GM12878 (cell line): ENCODE data around the gene OR9Q2. TPM values are rescaled to one million over a fixed set of nuclear protein-coding genes. Genes with fewer than 3 reads are reported as not detected.

ENCODE experiments used
- ATAC-seq: fragments of 200-7000 bp; cut with Tn5 transposase; 3 replicates; pipeline ENCODE4 v1.9.1; 2020; ENCODE audit warnings: mild to moderate bottlenecking, moderate library complexity
- BruUV-seq: library from RNA; stranded (reverse); fragments of 400-500 nt; replicated peaks from 2 replicates; lab custom pipeline; 2021; lab: Mats Ljungman, UMichigan
- CTCF ChIA-PET: fragments of 300-600 bp; sonication (Branson Sonifier 250); formaldehyde crosslinking; extraction: SDS; loops from one replicate; lab custom pipeline; 2021; ENCODE audit warnings: inconsistent platforms; lab: Yijun Ruan, JAX
- POLR2A ChIA-PET: fragments of 350-600 bp; formaldehyde crosslinking; extraction: SDS; loops from one replicate; lab custom pipeline; 2021; ENCODE audit warnings: inconsistent platforms; lab: Charles Lee
- RAD21 ChIA-PET: fragments of 300-600 bp; sonication (Branson Sonifier 250); formaldehyde crosslinking; loops from one replicate; lab custom pipeline; 2023; ENCODE audit warnings: antibody characterized with exemption; ENCODE audit not compliant: unreplicated experiment; lab: Charles Lee
- SMC1A ChIA-PET: fragments of 300-600 bp; sonication (Branson Sonifier 250); formaldehyde crosslinking; loops from one replicate; lab custom pipeline; 2023; ENCODE audit not compliant: unreplicated experiment, uncharacterized antibody; lab: Charles Lee
- DNase-seq: peaks from one replicate; pipeline ENCODE4 v3.0.0-alpha.2; 2011; ENCODE audit warnings: low read depth, low spot score
- FAIRE-seq: peaks from 3 replicates; lab custom pipeline; 2011; peaks lifted over from hg19 to GRCh38; lab: Jason Lieb, UNC
- H2AFZ ChIP-seq: 2 replicates; pipeline ENCODE4 v1.6.0; 2011; ENCODE audit warnings: low read depth, low read length, control low read depth; ENCODE audit not compliant: control insufficient read depth
- H3K27ac ChIP-seq: 2 replicates; pipeline ENCODE4 v1.5.1; 2011; ENCODE audit warnings: control low read depth; ENCODE audit not compliant: control insufficient read depth, insufficient read depth
- H3K27me3 ChIP-seq, 2 experiments: replicated peaks in 1 of 2; 2 replicates each; pipeline versions ENCODE4 v1.6.0 to v1.6.1; 2011; ENCODE audit warnings: low read length in 1 of 2; ENCODE audit not compliant: control insufficient read depth in 2 of 2, insufficient read depth in 2 of 2
- H3K36me3 ChIP-seq, 2 experiments: 2 replicates each; pipeline ENCODE4 v1.5.1; 2011; ENCODE audit warnings: low read length in 1 of 2; ENCODE audit not compliant: control insufficient read depth in 2 of 2, insufficient read depth in 2 of 2
- H3K4me1 ChIP-seq: 2 replicates; pipeline ENCODE4 v1.6.1; 2011; ENCODE audit warnings: mild to moderate bottlenecking, low read length, moderate library complexity, mixed read lengths; ENCODE audit not compliant: control insufficient read depth, insufficient read depth
- H3K4me2 ChIP-seq: 2 replicates; pipeline ENCODE4 v1.6.0; 2011; ENCODE audit warnings: control low read depth; ENCODE audit not compliant: control insufficient read depth, insufficient read depth
- H3K4me3 ChIP-seq: fragments of 200-600 bp; sonication (generic); 2 replicates; pipeline ENCODE4 v1.5.1; 2016
- H3K79me2 ChIP-seq: 2 replicates; pipeline ENCODE4 v1.6.0; 2011; ENCODE audit warnings: low read length; ENCODE audit not compliant: control insufficient read depth, insufficient read depth
- H3K9ac ChIP-seq: 2 replicates; pipeline ENCODE4 v1.8.0; 2011; ENCODE audit warnings: low read length, control low read depth, mixed read lengths; ENCODE audit not compliant: control insufficient read depth, insufficient read depth
- H3K9me3 ChIP-seq: replicated peaks from 3 replicates; pipeline ENCODE4 v1.5.1; 2011; ENCODE audit warnings: mild to moderate bottlenecking, low read length; ENCODE audit not compliant: control insufficient read depth, insufficient read depth
- H4K20me1 ChIP-seq: 2 replicates; pipeline ENCODE4 v1.6.0; 2011; ENCODE audit not compliant: control insufficient read depth, insufficient read depth
- CBFB ChIP-seq: IDR thresholded peaks from 2 replicates; pipeline ENCODE4 v1.6.1; 2016; ENCODE audit warnings: antibody characterized with exemption, low read depth
- EED ChIP-seq: sonication (generic); IDR thresholded peaks from 2 replicates; pipeline ENCODE4 v1.6.1; 2016; ENCODE audit warnings: antibody characterized with exemption, low read depth
- FOXM1 ChIP-seq: IDR thresholded peaks from 2 replicates; pipeline ENCODE4 v1.6.1; 2012; ENCODE audit warnings: low read depth, mild to moderate bottlenecking, inconsistent platforms, low read length, moderate library complexity
- HDAC2 ChIP-seq: fragments of 200-600 bp; sonication (generic); IDR thresholded peaks from 2 replicates; pipeline ENCODE4 v1.6.1; 2017
- IRF3 ChIP-seq: fragments of 450-650 bp; IDR thresholded peaks from 2 replicates; pipeline ENCODE4 v1.6.1; 2014; ENCODE audit warnings: mild to moderate bottlenecking
- KAT2A ChIP-seq: conservative IDR thresholded peaks from 2 replicates; pipeline ENCODE4 v1.6.1; 2011; ENCODE audit warnings: low read depth, low read length; ENCODE audit not compliant: control insufficient read depth
- NR2C1 ChIP-seq: fragments of 450-650 bp; IDR thresholded peaks from 2 replicates; pipeline ENCODE4 v1.6.1; 2017; ENCODE audit warnings: antibody characterized with exemption, mild to moderate bottlenecking, moderate library complexity
- REST ChIP-seq: IDR thresholded peaks from 2 replicates; pipeline ENCODE4 v1.6.1; 2012; ENCODE audit warnings: mild to moderate bottlenecking, low read depth, low read length
- SREBF1 ChIP-seq: IDR thresholded peaks from 2 replicates; pipeline ENCODE4 v1.6.1; 2012; ENCODE audit warnings: mild to moderate bottlenecking, low read length
- TARDBP ChIP-seq: IDR thresholded peaks from 2 replicates; pipeline ENCODE4 v1.6.1; 2016; ENCODE audit warnings: borderline replicate concordance
- ZBTB33 ChIP-seq: fragments of 450-650 bp; IDR thresholded peaks from 2 replicates; pipeline ENCODE4 v1.6.1; 2017; ENCODE audit warnings: mild to moderate bottlenecking
- in situ Hi-C: fragments of 300-500 bp; cut with MboI; formaldehyde crosslinking; loops from 9 replicates; pipeline ENCODE4 v1.14.3; 2018; ENCODE audit warnings: mixed read lengths
- intact Hi-C: fragments of 100-400 bp; cut with micrococcal nuclease; formaldehyde crosslinking; loops from one replicate; pipeline ENCODE4 v1.14.2; 2022; ENCODE audit not compliant: unreplicated experiment
- polyA plus RNA-seq, 11 experiments: library from polyadenylated mRNA; depleted of rRNA in 4 of 11; unstranded in 6 of 11; stranded (reverse) in 5 of 11; fragments of >200 nt; fragmentation: Nextera tagmentation in 4 of 11; fragmentation: Illumina TruSeq in 1 of 11; extraction: Ambion mirVana in 4 of 11; extraction: Trizol in 1 of 11; gene quantifications; 1 replicate in 1 of 11; 2 replicates in 10 of 11; pipeline versions ENCODE4 v1.2.1 to v1.2.3, GENCODE V29; 2011 to 2016; ENCODE audit warnings: inconsistent platforms in 2 of 11, missing spikeins in 2 of 11, low read depth in 1 of 11
- total RNA-seq, 4 experiments: library from RNA; depleted of rRNA in 3 of 4; stranded (reverse); fragments of >200 nt in 3 of 4; fragmentation: Illumina TruSeq in 1 of 4; extraction: Trizol in 1 of 4; gene quantifications; 2 replicates each; pipeline versions ENCODE4 v1.2.1 to v1.2.3, GENCODE V29; 2013 to 2021

OR9Q2 gene
- total and polyA plus RNA-seq, 10 of the 15 experiments (the other 5 are each of a cell fraction or from before 2014, with no cell fraction given) = 0.05 TPM; not detected in 9

- Histone ChIP-seq H3K9ac (no peak overlapping the region), H3K9me3 (no peaks in the 10 kb centered on the region), H3K27ac (no peak overlapping the region), H3K4me2 (no peak overlapping the region), H3K27me3 (no peaks in the 10 kb centered on the region), H4K20me1 (no peaks in the 10 kb centered on the region), H3K4me1 (no peaks in the 10 kb centered on the region), H3K36me3 (no peaks in the 10 kb centered on the region), H3K4me3 (no peak overlapping the region), H2AFZ (no peak overlapping the region), H3K79me2 (no peaks in the 10 kb centered on the region)
- BruUV-seq = no TSS peak
- ChIA-PET SMC1A (no interaction called here), CTCF (interaction anchor here (0.7 kb wide), 1 partner anchor 36 kb away, joined by 3 read pairs; no protein-coding TSS in a partner anchor), POLR2A (no interaction called here), RAD21 (no interaction called here)
- in situ Hi-C loops = no loop called here
- ATAC-seq (no peak), DNase-seq (no peak), FAIRE-seq (no peak)
- intact Hi-C loops = no loop called here
- TF ChIP-seq NR2C1 = no peak
- no peak for TF ChIP-seq REST
- no peak for TF ChIP-seq TARDBP
- TF ChIP-seq SREBF1 = no peak
- TF ChIP-seq HDAC2 = no peak
- no peak for TF ChIP-seq IRF3
- no peak for TF ChIP-seq CBFB
- no peak for TF ChIP-seq FOXM1
- no peak for TF ChIP-seq KAT2A
- TF ChIP-seq ZBTB33 = no peak
- no peak for TF ChIP-seq EED
Observed at GRCh38 chr11:58216476-58216875, 27.6 kb downstream of the OR9Q2 start.
